Stimulated activated CD8-positive, alpha-beta memory T cell treated with anti-CD3 and anti-CD28 coated beads, Interleukin-7, amount 100 ng/mL, for 1 hour (primary cell): ENCODE measurements around the gene BPI.
"Not testable (repeated sequence)": the region's sequence is repeated elsewhere in the genome, so short reads cannot be mapped to it uniquely, and the experiment has no call there.

ENCODE experiments used
- DNase-seq, 2 donors: peaks; one replicate each; pipeline ENCODE4 v3.0.0-alpha.2; 2020; ENCODE audit warnings: low read depth in 2 of 2

Gene BPI

GRCh38 chr20:38303908-38304379, at the start of gene BPI:
Gene BPI, plus strand, starts transcription at chr20:38304156. Its CDS starts 68 bp downstream, at chr20:38304224.
- DNase-seq = no peak

GRCh38 chr20:38254621-38255020, 49.3 kb upstream of the BPI start:
- not testable (repeated sequence) for DNase-seq

DNA sequence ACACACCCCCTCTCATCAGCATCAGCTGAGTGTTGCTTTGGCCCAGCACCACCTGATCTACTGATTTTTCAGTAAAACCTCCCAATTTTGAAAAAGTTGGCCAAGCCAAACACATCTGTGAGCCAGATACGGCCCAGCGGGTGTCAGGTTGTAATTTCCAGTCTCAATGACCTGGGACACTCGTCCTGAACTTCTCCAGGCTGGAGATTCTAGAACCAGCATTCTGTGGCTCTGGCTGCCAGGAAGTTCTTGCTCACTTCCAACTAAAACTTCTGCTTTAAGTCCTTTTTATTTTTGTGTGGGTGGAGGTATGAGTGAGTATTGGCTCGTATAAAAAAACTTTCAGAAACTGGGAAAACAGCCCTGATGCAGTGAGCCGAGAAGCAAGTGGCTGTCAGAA, 48.6 kb upstream of the BPI start:
- no peak for DNase-seq

DNA sequence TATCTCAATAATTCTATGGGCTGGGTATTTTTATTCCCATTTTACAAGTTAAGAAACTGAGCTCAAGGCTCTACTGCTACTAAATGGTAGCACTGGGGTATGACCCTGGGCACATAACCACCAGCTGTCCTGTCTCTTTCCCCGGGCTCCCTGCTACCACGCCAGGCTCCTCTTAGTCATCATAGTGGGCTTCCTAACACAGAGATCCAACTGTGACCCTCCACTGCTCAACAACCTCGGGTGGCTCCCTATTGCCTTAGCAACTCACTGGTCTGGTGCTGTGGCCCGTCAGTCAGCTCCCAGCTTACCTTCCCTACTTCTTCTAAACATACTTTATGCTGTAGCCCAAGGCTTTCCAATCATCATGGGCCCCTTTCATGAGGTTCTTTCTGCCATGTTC, 47.9 kb upstream of the BPI start:
- no peak for DNase-seq

DNA sequence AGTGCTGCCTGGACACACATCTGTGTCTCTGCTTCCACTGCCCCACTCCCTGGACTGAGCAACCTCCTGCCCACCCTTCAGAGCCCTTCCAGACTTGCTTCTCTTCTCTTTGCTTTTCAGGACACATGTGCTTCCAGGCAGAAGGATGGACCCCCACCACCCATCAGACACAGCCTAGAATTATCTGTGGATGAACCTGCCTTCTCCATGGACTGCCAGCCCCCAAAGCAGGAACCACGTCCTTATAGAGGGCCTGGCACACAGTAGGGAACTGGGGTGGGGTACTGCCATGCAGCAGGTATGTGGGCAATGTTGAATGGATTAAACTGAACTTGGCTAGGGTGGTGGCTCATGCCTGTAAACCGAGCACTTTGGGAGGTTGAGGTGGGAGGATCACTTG, 47.0 kb upstream of the BPI start:
- no peak for DNase-seq

DNA sequence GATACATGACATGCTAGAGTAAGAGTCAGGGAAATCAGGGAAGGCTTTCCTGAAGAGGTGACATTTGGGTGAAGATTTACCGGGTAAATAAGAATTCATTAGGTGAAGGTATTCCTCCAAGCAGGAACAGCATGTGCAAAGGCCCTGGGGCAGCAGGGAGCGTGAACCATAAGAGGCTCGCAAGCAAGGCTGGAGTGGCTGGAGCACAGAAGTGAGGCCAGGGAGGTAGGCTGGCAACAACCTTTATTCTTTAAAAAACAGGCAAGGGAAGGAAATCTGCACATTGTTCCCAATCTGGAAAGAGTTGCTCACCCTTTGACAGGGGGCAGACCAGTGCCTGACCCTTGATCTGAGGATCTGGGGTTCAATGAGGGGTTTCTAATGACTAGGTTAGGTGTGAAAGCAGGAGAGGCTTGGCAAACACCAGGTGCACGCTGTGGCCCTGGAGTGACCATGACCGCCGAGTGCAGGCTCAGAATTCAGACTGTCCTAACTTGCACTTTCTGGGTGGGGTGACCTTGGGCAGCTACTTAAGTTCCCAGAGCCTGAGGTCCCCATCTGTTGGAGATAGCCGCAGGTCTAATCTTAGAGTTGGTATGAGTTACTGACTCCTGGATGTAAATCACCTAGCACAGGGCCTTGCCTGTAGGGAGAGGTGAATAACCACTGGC, 45.3 kb upstream of the BPI start:
- no peak for DNase-seq

DNA sequence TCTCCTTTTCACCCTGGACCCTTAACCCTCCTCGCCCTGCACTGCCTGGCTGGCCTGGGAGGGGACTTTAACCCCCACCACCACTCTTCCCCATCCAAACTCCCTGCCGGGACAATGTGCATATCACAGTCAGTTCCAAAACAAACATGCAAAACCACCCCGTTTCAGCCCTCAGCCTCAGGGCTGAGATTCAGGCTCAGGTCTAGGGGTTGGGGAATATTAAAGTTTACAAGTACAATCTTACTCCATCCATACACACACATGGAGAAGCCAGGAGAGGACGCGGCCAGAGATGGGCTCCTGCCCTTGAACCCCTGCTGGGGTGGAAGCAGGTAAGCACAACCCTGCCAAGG, 44.0 kb upstream of the BPI start:
- DNase-seq = no peak

- no peak for DNase-seq
Observed at GRCh38 chr20:38260378-38261053, 43.4 kb upstream of the BPI start, which contains the start of gene KIAA1755. Gene KIAA1755, minus strand, starts transcription at chr20:38260735. Its CDS starts 235 bp downstream, at chr20:38260500.

GRCh38 chr20:38261054-38261390, 42.9 kb upstream of the BPI start:
- DNase-seq = no peak

- DNase-seq = no peak
Observed at GRCh38 chr20:38262931-38263330, 41.0 kb upstream of the BPI start.

GRCh38 chr20:38266426-38266825, 37.5 kb upstream of the BPI start:
- no peak for DNase-seq

DNA sequence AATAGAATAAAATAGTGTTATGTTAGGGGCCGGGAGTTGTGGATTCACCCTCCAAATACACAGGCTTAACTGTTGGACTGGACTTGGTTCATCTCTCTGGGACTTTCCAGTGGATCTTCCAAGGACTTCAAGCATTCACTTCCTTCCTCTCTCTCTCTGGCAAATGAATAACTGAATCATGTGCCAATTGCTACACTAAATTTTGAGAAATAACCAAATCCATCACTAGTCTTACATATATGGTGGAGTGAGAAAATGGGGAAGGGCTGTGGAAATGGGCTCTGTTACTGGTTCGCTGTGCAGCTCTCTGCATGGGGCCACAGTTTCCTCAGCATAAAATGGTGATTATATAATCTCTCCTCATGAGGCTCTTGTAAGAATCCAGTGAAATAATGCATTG, 36.7 kb upstream of the BPI start:
- DNase-seq = no peak

- DNase-seq = no peak
Observed at GRCh38 chr20:38267901-38268514, 35.9 kb upstream of the BPI start.

GRCh38 chr20:38269040-38269439, 34.9 kb upstream of the BPI start:
- DNase-seq = no peak

GRCh38 chr20:38269715-38270114, 34.2 kb upstream of the BPI start:
- DNase-seq = no peak

GRCh38 chr20:38270869-38271605, 32.9 kb upstream of the BPI start:
- no peak for DNase-seq

- no peak for DNase-seq
Observed at GRCh38 chr20:38271608-38272120, 32.3 kb upstream of the BPI start.

GRCh38 chr20:38272398-38272797, 31.6 kb upstream of the BPI start:
- DNase-seq = no peak

- no peak for DNase-seq
Observed at GRCh38 chr20:38272961-38273360, 31.0 kb upstream of the BPI start.

GRCh38 chr20:38275815-38276550, 28.0 kb upstream of the BPI start:
- DNase-seq = no peak

- DNase-seq = no peak
Observed at GRCh38 chr20:38277285-38277684, 26.7 kb upstream of the BPI start.

- no peak for DNase-seq
Observed at GRCh38 chr20:38277691-38278090, 26.3 kb upstream of the BPI start.
